Caco-2 (cell line): ENCODE measurements around the gene ADAM23. TPM values are rescaled to one million over a fixed set of nuclear protein-coding genes. Genes with fewer than 3 reads are reported as not detected.

Experiments used
- BruUV-seq: library from RNA; stranded (reverse); fragments of 400-500 nt; replicated peaks from 2 replicates; lab custom pipeline; 2021; lab: Mats Ljungman, UMichigan
- CTCF ChIA-PET: fragments of 300-600 bp; sonication (Branson Sonifier 250); formaldehyde crosslinking; loops from one replicate; lab custom pipeline; 2022; ENCODE audit warnings: antibody characterized with exemption; lab: Charles Lee
- POLR2A ChIA-PET: fragments of 300-600 bp; sonication (Branson Sonifier 250); formaldehyde crosslinking; loops from one replicate; lab custom pipeline; 2022; ENCODE audit warnings: antibody characterized with exemption; lab: Charles Lee
- DNase-seq, 2 experiments: peaks; one replicate each; pipeline versions ENCODE4 v3.0.0 to v3.0.0-alpha.2; 2020 to 2022
- H3K27me3 ChIP-seq: replicated peaks from 2 replicates; pipeline ENCODE4 v1.6.0; 2011; ENCODE audit warnings: low read length; ENCODE audit not compliant: control insufficient read depth, insufficient read depth
- H3K36me3 ChIP-seq: 2 replicates; pipeline ENCODE4 v1.5.1; 2011; ENCODE audit warnings: low read length; ENCODE audit not compliant: control insufficient read depth, insufficient read depth
- H3K4me1 ChIP-seq: fragments of 250-450 bp; sonication (Bioruptor Pico); 2 replicates; pipeline ENCODE4 v1.5.1; 2020; ENCODE audit warnings: mild to moderate bottlenecking
- H3K4me3 ChIP-seq: 2 replicates; pipeline ENCODE4 v1.5.1; 2011; ENCODE audit warnings: low read depth, mild to moderate bottlenecking, control low read depth, low read length
- H3K9me3 ChIP-seq: fragments of 250-450 bp; sonication (Bioruptor Pico); 2 replicates; pipeline ENCODE4 v1.5.1; 2020; ENCODE audit warnings: mild to moderate bottlenecking, moderate library complexity
- H3K27ac Mint-ChIP-seq: one replicate; pipeline ENCODE4 v1.8.0; 2022; ENCODE audit warnings: mixed read lengths; ENCODE audit not compliant: unreplicated experiment
- H3K27me3 Mint-ChIP-seq: one replicate; pipeline ENCODE4 v1.8.0; 2022; ENCODE audit warnings: mixed read lengths; ENCODE audit not compliant: insufficient read depth, unreplicated experiment
- H3K36me3 Mint-ChIP-seq: one replicate; pipeline ENCODE4 v1.8.0; 2022; ENCODE audit warnings: mild to moderate bottlenecking, mixed read lengths; ENCODE audit not compliant: insufficient read depth, unreplicated experiment
- H3K4me1 Mint-ChIP-seq: one replicate; pipeline ENCODE4 v1.8.0; 2022; ENCODE audit warnings: low read depth, mixed read lengths; ENCODE audit not compliant: unreplicated experiment
- H3K4me3 Mint-ChIP-seq: one replicate; pipeline ENCODE4 v1.8.0; 2022; ENCODE audit warnings: mild to moderate bottlenecking, moderate library complexity, mixed read lengths; ENCODE audit not compliant: unreplicated experiment
- H3K9me3 Mint-ChIP-seq: one replicate; pipeline ENCODE4 v1.8.0; 2022; ENCODE audit warnings: mixed read lengths; ENCODE audit not compliant: unreplicated experiment
- CTCF ChIP-seq, 2 experiments: fragments of 200-600 bp in 1 of 2; IDR thresholded peaks; 1 replicate in 1 of 2; 2 replicates in 1 of 2; pipeline versions ENCODE4 v1.5.1 to v1.8.0; 2011 to 2022; ENCODE audit warnings: antibody characterized with exemption in 1 of 2, control low read depth in 1 of 2, inconsistent platforms in 1 of 2, low read depth in 1 of 2, low read length in 1 of 2, mild to moderate bottlenecking in 1 of 2, moderate library complexity in 1 of 2; ENCODE audit not compliant: insufficient read depth in 1 of 2, severe bottlenecking in 1 of 2, unreplicated experiment in 1 of 2
- intact Hi-C: fragments of 100-400 bp; cut with micrococcal nuclease; formaldehyde crosslinking; loops from one replicate; pipeline ENCODE4 v1.10.0; 2022; ENCODE audit not compliant: unreplicated experiment
- total RNA-seq: library from RNA; stranded (reverse); gene quantifications from 2 replicates; pipeline ENCODE4 v1.2.3, GENCODE V29; 2022

ADAM23 gene
- total RNA-seq, 1 experiment from 2014 or later: 55.1 TPM

- H3K4me1 ChIP-seq: no peaks in the 10 kb centered on the region
- no peaks in the 10 kb centered on the region for H3K36me3 Mint-ChIP-seq
- no peaks in the 10 kb centered on the region for H3K9me3 Mint-ChIP-seq
- H3K36me3 ChIP-seq: no peaks in the 10 kb centered on the region
- no peak for DNase-seq
- no peaks in the 10 kb centered on the region for H3K27me3 ChIP-seq
- ChIA-PET POLR2A (no interaction called here), CTCF (no interaction called here)
- peaks cover 6% of the 10 kb centered on the region for H3K27me3 Mint-ChIP-seq
- H3K4me3 ChIP-seq: no peak overlapping the region
- BruUV-seq: no TSS peak
- H3K4me1 Mint-ChIP-seq: no peaks in the 10 kb centered on the region
- intact Hi-C loops: no loop called here
- no peak overlapping the region for H3K27ac Mint-ChIP-seq
- H3K4me3 Mint-ChIP-seq: no peak overlapping the region
- TF ChIP-seq CTCF (IDR thresholded peaks at IDR 0.05; ENCODE audit: insufficient read depth in 1 of 2, low read depth in 1 of 2, low read length in 1 of 2, severe bottlenecking in 1 of 2, unreplicated experiment in 1 of 2): no peak
- no peaks in the 10 kb centered on the region for H3K9me3 ChIP-seq
Observed at GRCh38 chr2:206635015-206635414, 191.7 kb downstream of the ADAM23 start.

GRCh38 chr2:206639636-206640035, 196.3 kb downstream of the ADAM23 start:
- no peak for TF ChIP-seq CTCF (IDR thresholded peaks at IDR 0.05; ENCODE audit: insufficient read depth in 1 of 2, low read depth in 1 of 2, low read length in 1 of 2, severe bottlenecking in 1 of 2, unreplicated experiment in 1 of 2)
- Mint-ChIP-seq H3K4me3 (no peak overlapping the region), H3K27me3 (no peaks in the 10 kb centered on the region), H3K36me3 (no peaks in the 10 kb centered on the region), H3K4me1 (no peaks in the 10 kb centered on the region), H3K9me3 (no peaks in the 10 kb centered on the region), H3K27ac (no peak overlapping the region)
- no TSS peak for BruUV-seq
- CTCF ChIA-PET: no interaction called here
- no peaks in the 10 kb centered on the region for H3K9me3 ChIP-seq
- no peaks in the 10 kb centered on the region for H3K27me3 ChIP-seq
- H3K4me1 ChIP-seq: no peaks in the 10 kb centered on the region
- no peak for DNase-seq
- intact Hi-C loops: no loop called here
- no peak overlapping the region for H3K4me3 ChIP-seq
- no peaks in the 10 kb centered on the region for H3K36me3 ChIP-seq
- POLR2A ChIA-PET: no interaction called here

- TF ChIP-seq CTCF (IDR thresholded peaks at IDR 0.05; ENCODE audit: insufficient read depth in 1 of 2, low read depth in 1 of 2, low read length in 1 of 2, severe bottlenecking in 1 of 2, unreplicated experiment in 1 of 2): no peak
- no peaks in the 10 kb centered on the region for H3K9me3 Mint-ChIP-seq
- no peaks in the 10 kb centered on the region for H3K27me3 ChIP-seq
- no peaks in the 10 kb centered on the region for H3K4me1 Mint-ChIP-seq
- no TSS peak for BruUV-seq
- H3K4me3 ChIP-seq: no peak overlapping the region
- no peaks in the 10 kb centered on the region for H3K27me3 Mint-ChIP-seq
- H3K27ac Mint-ChIP-seq: no peak overlapping the region
- intact Hi-C loops: no loop called here
- H3K36me3 ChIP-seq: no peaks in the 10 kb centered on the region
- H3K9me3 ChIP-seq: no peaks in the 10 kb centered on the region
- ChIA-PET POLR2A (no interaction called here), CTCF (no interaction called here)
- DNase-seq: no peak
- H3K4me1 ChIP-seq: no peaks in the 10 kb centered on the region
- H3K4me3 Mint-ChIP-seq: no peak overlapping the region
- H3K36me3 Mint-ChIP-seq: no peaks in the 10 kb centered on the region
Observed at GRCh38 chr2:206641226-206641625, 197.9 kb downstream of the ADAM23 start.
